PC-3 (cell line): ENCODE data around the gene TAS1R1. TPM values are rescaled to one million over a fixed set of nuclear protein-coding genes. Genes with fewer than 3 reads are reported as not detected.

Source experiments
- ATAC-seq: fragments of 200-7000 bp; cut with Tn5 transposase; 2 replicates; pipeline ENCODE4 v1.9.1; 2020; ENCODE audit warnings: mild to moderate bottlenecking, moderate library complexity
- BruUV-seq: library from RNA; stranded (reverse); fragments of 400-500 nt; replicated peaks from 2 replicates; lab custom pipeline; 2021; lab: Mats Ljungman, UMichigan
- CTCF ChIA-PET: fragments of 300-600 bp; sonication (Branson Sonifier 250); formaldehyde crosslinking; loops from one replicate; lab custom pipeline; 2022; ENCODE audit warnings: antibody characterized with exemption; lab: Charles Lee
- POLR2A ChIA-PET: fragments of 300-600 bp; sonication (Branson Sonifier 250); formaldehyde crosslinking; loops from one replicate; lab custom pipeline; 2022; ENCODE audit warnings: antibody characterized with exemption; ENCODE audit not compliant: unreplicated experiment; lab: Charles Lee
- DNase-seq: peaks from one replicate; pipeline ENCODE4 v3.0.0-alpha.2; 2015
- H2AFZ ChIP-seq: fragments of 300-600 bp; sonication (generic); 2 replicates; pipeline ENCODE4 v1.6.0; 2016; ENCODE audit warnings: antibody characterized with exemption, low read length
- H3F3A ChIP-seq: fragments of 300-600 bp; sonication (generic); one replicate; pipeline ENCODE4 v1.6.0; 2017; ENCODE audit warnings: antibody characterized with exemption, low read length, control low read depth, mild to moderate bottlenecking; ENCODE audit not compliant: unreplicated experiment
- H3K27ac ChIP-seq: fragments of 300-600 bp; sonication (generic); 2 replicates; pipeline ENCODE4 v1.5.1; 2016; ENCODE audit warnings: mild to moderate bottlenecking, low read length
- H3K27me3 ChIP-seq: fragments of 300-600 bp; sonication (generic); 2 replicates; pipeline ENCODE4 v1.6.1; 2016; ENCODE audit warnings: low read length, mixed read lengths
- H3K36me3 ChIP-seq: fragments of 300-600 bp; sonication (generic); 2 replicates; pipeline ENCODE4 v1.6.1; 2016; ENCODE audit warnings: low read depth, mixed run types, low read length, mixed read lengths
- H3K4me1 ChIP-seq: fragments of 300-600 bp; sonication (generic); 2 replicates; pipeline ENCODE4 v1.5.1; 2016; ENCODE audit warnings: low read length; ENCODE audit not compliant: insufficient read depth
- H3K4me2 ChIP-seq: fragments of 300-600 bp; sonication (generic); 2 replicates; pipeline ENCODE4 v1.6.0; 2016; ENCODE audit warnings: low read length
- H3K4me3 ChIP-seq: fragments of 300-600 bp; sonication (generic); 2 replicates; pipeline ENCODE4 v1.5.1; 2016; ENCODE audit warnings: mild to moderate bottlenecking, low read length, mixed read lengths
- H3K79me2 ChIP-seq: fragments of 300-600 bp; sonication (generic); 2 replicates; pipeline ENCODE4 v1.6.1; 2017; ENCODE audit warnings: low read length, mixed read lengths
- H3K9ac ChIP-seq: fragments of 300-600 bp; sonication (generic); 2 replicates; pipeline ENCODE4 v1.6.0; 2016; ENCODE audit warnings: mild to moderate bottlenecking, low read length
- H3K9me2 ChIP-seq: fragments of 300-600 bp; sonication (generic); replicated peaks from 2 replicates; pipeline ENCODE4 v1.6.1; 2016; ENCODE audit warnings: mixed run types, low read length, mixed read lengths
- H3K9me3 ChIP-seq: fragments of 300-600 bp; sonication (generic); 2 replicates; pipeline ENCODE4 v1.6.1; 2016; ENCODE audit warnings: low read length, mixed read lengths
- H4K20me1 ChIP-seq: fragments of 300-600 bp; sonication (generic); 2 replicates; pipeline ENCODE4 v1.6.1; 2016; ENCODE audit warnings: low read length, mixed read lengths
- EZH2 ChIP-seq: fragments of 300-600 bp; sonication (generic); IDR thresholded peaks from one replicate; pipeline ENCODE4 v1.6.1; 2017; ENCODE audit warnings: antibody characterized with exemption, mild to moderate bottlenecking, low read length; ENCODE audit not compliant: unreplicated experiment
- EZH2phosphoT487 ChIP-seq: fragments of 300-600 bp; sonication (generic); IDR thresholded peaks from 2 replicates; pipeline ENCODE4 v1.6.1; 2018; ENCODE audit warnings: mild to moderate bottlenecking, antibody characterized with exemption, low read length, borderline replicate concordance
- intact Hi-C: fragments of 100-400 bp; cut with micrococcal nuclease; formaldehyde crosslinking; loops from 2 replicates; pipeline ENCODE4 v1.9.0; 2023
- total RNA-seq: library from RNA; depleted of rRNA; stranded (reverse); fragments of >200 nt; gene quantifications from 2 replicates; pipeline ENCODE4 v1.2.3, GENCODE V29; 2014
- TF ChIP-seq, protein P1 (sequence below): fragments of 300-600 bp; sonication (generic); conservative IDR thresholded peaks from 2 replicates; pipeline ENCODE4 v1.5.1; 2017; ENCODE audit warnings: antibody characterized with exemption, low read depth, mild to moderate bottlenecking, low read length

The TAS1R1 gene
- total RNA-seq, 1 experiment from 2014 or later, result not detected

- no peak for DNase-seq
- no peaks in the 10 kb centered on the region for H3K9me3 ChIP-seq
- ChIA-PET CTCF (no interaction called here), POLR2A (no interaction called here)
- no peak for TF ChIP-seq EZH2
- no peak for TF ChIP-seq EZH2phosphoT487
- TF ChIP-seq, protein P1, sequence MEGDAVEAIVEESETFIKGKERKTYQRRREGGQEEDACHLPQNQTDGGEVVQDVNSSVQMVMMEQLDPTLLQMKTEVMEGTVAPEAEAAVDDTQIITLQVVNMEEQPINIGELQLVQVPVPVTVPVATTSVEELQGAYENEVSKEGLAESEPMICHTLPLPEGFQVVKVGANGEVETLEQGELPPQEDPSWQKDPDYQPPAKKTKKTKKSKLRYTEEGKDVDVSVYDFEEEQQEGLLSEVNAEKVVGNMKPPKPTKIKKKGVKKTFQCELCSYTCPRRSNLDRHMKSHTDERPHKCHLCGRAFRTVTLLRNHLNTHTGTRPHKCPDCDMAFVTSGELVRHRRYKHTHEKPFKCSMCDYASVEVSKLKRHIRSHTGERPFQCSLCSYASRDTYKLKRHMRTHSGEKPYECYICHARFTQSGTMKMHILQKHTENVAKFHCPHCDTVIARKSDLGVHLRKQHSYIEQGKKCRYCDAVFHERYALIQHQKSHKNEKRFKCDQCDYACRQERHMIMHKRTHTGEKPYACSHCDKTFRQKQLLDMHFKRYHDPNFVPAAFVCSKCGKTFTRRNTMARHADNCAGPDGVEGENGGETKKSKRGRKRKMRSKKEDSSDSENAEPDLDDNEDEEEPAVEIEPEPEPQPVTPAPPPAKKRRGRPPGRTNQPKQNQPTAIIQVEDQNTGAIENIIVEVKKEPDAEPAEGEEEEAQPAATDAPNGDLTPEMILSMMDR, result no peak
- intact Hi-C loops, result no loop called here
- no peak overlapping the region for H3K9ac ChIP-seq
- H3K4me3 ChIP-seq, result no peak overlapping the region
- BruUV-seq, result no TSS peak
- H3K27me3 ChIP-seq, result no peaks in the 10 kb centered on the region
- no peaks in the 10 kb centered on the region for H3K79me2 ChIP-seq
- H3K9me2 ChIP-seq, result no peaks in the 10 kb centered on the region
- H2AFZ ChIP-seq, result no peak overlapping the region
- no peak for ATAC-seq
- no peaks in the 10 kb centered on the region for H3F3A ChIP-seq
- no peaks in the 10 kb centered on the region for H4K20me1 ChIP-seq
- H3K36me3 ChIP-seq, result no peaks in the 10 kb centered on the region
- no peak overlapping the region for H3K27ac ChIP-seq
- H3K4me2 ChIP-seq, result no peak overlapping the region
- peaks cover 6% of the 10 kb centered on the region; the same call in 1 of the 2 replicates for H3K4me1 ChIP-seq
Observed at GRCh38 chr1:6512908-6513280, 42.2 kb upstream of the TAS1R1 start.

- no peaks in the 10 kb centered on the region for H3K9me2 ChIP-seq
- H3K36me3 ChIP-seq, result no peaks in the 10 kb centered on the region
- no TSS peak for BruUV-seq
- peaks cover 6% of the 10 kb centered on the region; the same call in 1 of the 2 replicates for H3K4me1 ChIP-seq
- no peak overlapping the region for H2AFZ ChIP-seq
- H3K27ac ChIP-seq, result no peak overlapping the region
- no peak; the same call in 1 of the 2 replicates for ATAC-seq
- no peak overlapping the region for H3K9ac ChIP-seq
- H3K9me3 ChIP-seq, result no peaks in the 10 kb centered on the region
- no peak overlapping the region for H3K4me2 ChIP-seq
- ChIA-PET CTCF (no interaction called here), POLR2A (no interaction called here)
- DNase-seq, result no peak
- no peaks in the 10 kb centered on the region for H3K79me2 ChIP-seq
- no peaks in the 10 kb centered on the region for H3K27me3 ChIP-seq
- no peaks in the 10 kb centered on the region for H3F3A ChIP-seq
- intact Hi-C loops, result no loop called here
- H4K20me1 ChIP-seq, result no peaks in the 10 kb centered on the region
- TF ChIP-seq EZH2, result no peak
- H3K4me3 ChIP-seq, result no peak overlapping the region
Observed at GRCh38 chr1:6513320-6513801, 41.7 kb upstream of the TAS1R1 start.

- no peaks in the 10 kb centered on the region for H4K20me1 ChIP-seq
- H3K27ac ChIP-seq, result no peak overlapping the region
- no peak for DNase-seq
- H3K9ac ChIP-seq, result no peak overlapping the region
- intact Hi-C loops, result no loop called here
- CTCF ChIA-PET, result no interaction called here
- TF ChIP-seq, protein P1, result no peak
- no peak for TF ChIP-seq EZH2phosphoT487
- TF ChIP-seq EZH2, result no peak
- H3K79me2 ChIP-seq, result no peaks in the 10 kb centered on the region
- no peak for ATAC-seq
- no peak overlapping the region for H2AFZ ChIP-seq
- no peak overlapping the region for H3K4me3 ChIP-seq
- no peaks in the 10 kb centered on the region for H3K27me3 ChIP-seq
- no peaks in the 10 kb centered on the region for H3K9me2 ChIP-seq
- no peak overlapping the region for H3K4me2 ChIP-seq
- H3K36me3 ChIP-seq, result no peaks in the 10 kb centered on the region
- no peaks in the 10 kb centered on the region for H3K9me3 ChIP-seq
- peaks cover 6% of the 10 kb centered on the region; the same call in 1 of the 2 replicates for H3K4me1 ChIP-seq
- H3F3A ChIP-seq, result no peaks in the 10 kb centered on the region
- no TSS peak for BruUV-seq
- POLR2A ChIA-PET, result no interaction called here
Observed at GRCh38 chr1:6515771-6516170, 39.3 kb upstream of the TAS1R1 start.
